ENCODE measurements around the gene MTCP1. TPM values are rescaled to one million over a fixed set of nuclear protein-coding genes. Genes with fewer than 3 reads are reported as not detected.
A peak's percentile ranks its signal among the peaks of the same experiment; 100 is the strongest.

The MTCP1 gene
- total RNA-seq, 1 experiment from 2014 or later: 4.5 TPM

- no peak for DNase-seq (ENCODE audit: low spot score)
Observed at GRCh38 chrX:155054255-155054654, 16.7 kb downstream of the MTCP1 start.

DNA sequence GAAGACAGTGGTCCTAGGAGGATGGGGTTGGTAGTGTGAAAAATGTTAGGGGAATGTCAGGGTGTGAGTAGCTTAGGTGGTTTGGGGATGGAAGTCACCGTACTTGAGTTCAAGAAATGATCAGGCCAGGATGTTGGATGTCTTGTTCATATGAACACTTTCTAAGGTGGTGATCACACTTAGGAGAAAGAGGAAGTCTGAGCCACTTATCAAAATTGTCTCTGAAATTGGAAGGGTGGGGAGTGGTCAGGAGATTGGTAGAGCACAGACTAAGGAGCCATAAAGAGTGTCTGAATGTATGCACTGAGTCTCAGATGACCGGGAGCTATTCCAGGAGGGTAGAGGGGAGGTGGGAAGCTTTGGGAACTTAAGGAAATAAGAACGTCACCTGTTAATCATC, 17.3 kb downstream of the MTCP1 start:
- no peak for DNase-seq (ENCODE audit: low spot score)

GRCh38 chrX:155052738-155053498, 18.0 kb downstream of the MTCP1 start:
- no peak for DNase-seq (ENCODE audit: low spot score)

GRCh38 chrX:155048977-155049619, 21.8 kb downstream of the MTCP1 start:
- peak; percentile 42 for DNase-seq (ENCODE audit: low spot score)

DNA sequence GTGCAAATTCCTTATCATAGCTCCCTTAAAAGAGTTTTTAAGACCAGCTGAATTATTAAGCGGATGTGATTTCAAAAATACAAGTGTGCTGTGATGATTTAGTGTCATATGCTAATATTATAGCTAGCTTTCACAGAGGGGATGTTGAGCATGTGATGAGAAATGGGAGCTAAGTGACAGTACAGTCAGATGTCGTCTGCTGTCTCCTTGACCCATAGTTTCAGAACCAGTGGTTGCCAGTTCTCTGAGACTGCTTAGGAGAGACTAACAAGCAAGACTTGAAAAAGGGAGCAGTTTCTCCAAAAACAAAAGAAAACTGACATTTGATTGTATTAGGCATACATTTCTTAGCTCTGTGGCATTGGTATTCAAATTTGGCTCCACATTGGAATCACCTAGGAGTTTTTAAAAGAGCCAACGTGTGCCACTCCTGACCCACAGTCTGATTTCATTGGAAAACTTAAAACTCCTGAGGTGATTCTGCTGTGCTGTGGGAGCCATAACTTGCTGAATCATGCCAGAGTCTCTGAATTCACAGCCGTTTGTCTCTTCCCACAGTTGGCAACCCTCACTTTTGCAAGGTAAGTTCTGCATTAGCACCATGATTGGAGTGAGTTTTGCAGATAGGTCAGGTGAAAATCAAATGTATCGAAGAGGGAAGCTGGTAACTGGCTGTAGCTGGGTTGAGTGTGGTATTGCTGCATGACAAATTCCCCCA, 24.0 kb downstream of the MTCP1 start:
- no peak for DNase-seq (ENCODE audit: low spot score)

- no peak for DNase-seq (ENCODE audit: low spot score)
Observed at GRCh38 chrX:155046129-155046810, 24.7 kb downstream of the MTCP1 start.

DNA sequence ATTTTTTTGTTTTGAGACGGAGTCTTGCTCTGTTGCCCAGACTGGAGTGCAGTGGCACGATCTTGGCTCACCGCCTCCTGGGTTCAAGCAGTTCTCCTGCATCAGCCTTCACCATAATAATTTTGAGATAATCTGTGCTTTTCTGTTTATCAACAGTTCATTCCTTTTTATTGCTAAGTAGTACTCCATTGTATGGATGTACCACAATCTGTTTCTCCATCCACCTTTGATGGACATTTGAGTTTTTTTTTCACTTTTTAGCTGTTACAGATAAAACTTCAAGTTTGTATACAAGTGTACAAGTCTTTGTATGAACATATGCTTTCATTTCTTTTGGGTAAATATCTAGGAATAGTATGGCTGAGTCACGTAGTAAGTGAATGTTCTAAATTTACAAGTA, 35.2 kb downstream of the MTCP1 start:
- no peak for DNase-seq (ENCODE audit: low spot score)

GRCh38 chrX:155031657-155032056, 39.3 kb downstream of the MTCP1 start:
- DNase-seq (ENCODE audit: low spot score): no peak

DNA sequence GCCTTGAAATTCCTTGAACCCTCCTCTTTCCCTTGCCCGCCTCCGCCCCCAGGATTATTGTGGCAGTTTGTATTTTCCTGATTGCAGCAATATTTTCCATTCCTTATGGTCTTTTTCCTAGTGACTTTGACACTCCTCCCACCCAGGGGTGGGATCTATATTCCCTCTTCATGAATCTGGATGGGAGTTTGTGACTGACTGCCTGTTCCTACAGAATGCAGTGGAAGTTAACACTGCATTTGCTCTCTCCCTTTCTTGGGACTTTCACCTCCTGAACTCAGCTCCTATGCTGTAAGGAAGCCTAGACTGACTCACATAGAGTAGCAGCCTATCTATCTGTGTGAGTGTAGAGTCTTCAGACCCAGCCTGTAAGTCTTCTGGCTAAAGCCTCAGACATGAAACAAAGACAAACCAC, 42.1 kb downstream of the MTCP1 start:
- no peak for DNase-seq (ENCODE audit: low spot score)

- DNase-seq (ENCODE audit: low spot score): no peak
Observed at GRCh38 chrX:155028129-155028528, 42.8 kb downstream of the MTCP1 start.

DNA sequence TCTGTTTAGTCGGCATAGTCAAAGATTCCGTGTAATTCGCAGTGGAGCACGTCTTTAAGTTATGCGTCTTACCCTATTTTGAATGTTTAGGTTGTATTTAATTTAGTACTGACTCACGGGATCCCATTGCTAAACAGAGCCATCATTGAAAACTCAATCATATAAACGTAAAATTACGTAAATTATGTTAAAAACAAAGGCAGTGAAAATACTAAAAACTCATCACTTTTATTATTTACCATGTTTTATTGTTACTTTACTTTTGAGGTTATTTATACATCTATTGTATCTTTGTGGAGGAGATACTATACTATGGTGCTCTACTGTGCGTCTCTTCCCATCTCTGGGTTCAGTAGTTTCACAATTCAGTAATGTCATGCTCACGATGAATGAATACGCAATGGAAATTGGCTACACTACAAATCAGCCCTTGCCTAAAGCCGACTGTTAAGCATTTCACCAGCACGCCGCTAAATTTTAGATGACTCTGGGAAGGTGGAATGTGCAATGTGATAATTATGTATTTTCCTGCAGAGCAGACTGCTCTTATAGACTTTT, 43.3 kb downstream of the MTCP1 start:
- DNase-seq (ENCODE audit: low spot score): peak; percentile 38

GRCh38 chrX:155026727-155027508, 44.0 kb downstream of the MTCP1 start, which contains the start of gene FUNDC2:
FUNDC2 (plus strand) TSS chrX:155026844; CDS start chrX:155026939, 95 bp downstream.
- peak; percentile 94 for DNase-seq (ENCODE audit: low spot score)

GRCh38 chrX:155026420-155026726, 44.6 kb downstream of the MTCP1 start:
- DNase-seq (ENCODE audit: low spot score): no peak

DNA sequence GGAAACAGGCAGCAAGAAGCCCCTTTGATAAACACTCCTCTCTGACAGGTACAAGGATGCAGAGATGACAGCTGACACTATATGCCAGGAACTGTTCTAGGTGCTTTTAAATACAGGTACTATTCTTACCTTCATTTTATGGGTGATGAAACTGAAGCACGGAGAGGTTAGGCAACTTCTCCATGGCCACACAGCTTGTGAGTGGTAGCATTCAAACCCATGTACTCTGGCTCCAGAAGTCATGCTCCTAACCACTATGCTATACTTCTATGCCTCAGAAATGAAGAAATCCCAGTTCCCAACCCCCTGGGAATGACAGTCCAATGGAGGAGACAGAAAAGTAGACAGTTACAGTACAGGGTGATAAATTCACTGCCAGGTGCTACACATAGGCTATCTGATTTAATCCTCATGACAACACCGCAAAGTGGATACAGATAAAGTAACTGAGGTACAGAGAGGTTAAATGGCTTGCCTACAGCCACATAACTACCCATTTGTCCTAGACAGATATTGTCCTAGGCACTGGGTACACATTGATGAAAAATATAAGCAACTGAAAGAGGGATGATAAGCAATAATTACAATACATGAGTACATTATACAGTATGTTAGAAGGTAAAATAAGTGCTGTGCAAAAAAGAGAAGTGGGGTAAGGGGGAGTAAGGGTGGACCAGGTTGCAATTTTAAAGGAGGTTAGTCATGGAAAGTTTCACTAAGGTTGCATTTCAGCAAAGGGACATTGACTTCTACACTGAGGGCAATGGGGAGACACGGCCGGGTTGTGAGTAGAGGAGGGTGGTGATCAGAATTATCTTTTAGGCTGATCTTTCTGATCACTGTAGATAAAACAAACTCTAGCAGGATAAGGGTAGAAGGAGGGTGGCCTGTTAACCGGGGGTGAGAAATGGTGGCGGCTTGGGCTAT, 46.8 kb downstream of the MTCP1 start:
- no peak for DNase-seq (ENCODE audit: low spot score)

DNA sequence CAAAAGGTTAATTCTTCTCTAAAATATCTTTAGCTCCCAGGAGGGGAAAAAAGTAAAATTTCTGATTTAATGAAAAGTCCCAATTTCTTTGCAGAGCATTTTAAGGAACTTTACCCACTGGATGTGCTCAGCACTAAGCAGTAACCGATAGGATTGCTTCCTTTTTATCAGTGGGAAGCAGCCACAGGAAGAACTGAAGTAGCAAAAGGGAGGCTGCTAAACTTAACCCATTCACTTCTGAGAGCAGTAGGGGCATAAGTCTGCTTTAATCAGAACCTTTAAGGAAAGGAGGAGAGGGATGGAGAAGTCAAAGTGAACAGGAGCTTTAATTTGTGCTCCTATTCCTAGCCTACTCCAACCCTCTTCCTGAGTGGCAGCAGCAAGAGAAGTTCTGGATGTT, 48.4 kb downstream of the MTCP1 start, which contains the start of gene F8:
TSS of gene F8 (minus strand) at position 139 of the 400 bp plus-strand sequence. CDS start 171 bp downstream, outside the sequence.
- DNase-seq (ENCODE audit: low spot score): no peak

- DNase-seq (ENCODE audit: low spot score): no peak
Observed at GRCh38 chrX:155020591-155020990, 50.3 kb downstream of the MTCP1 start.

Measured in H4 (cell line).